Measurements from ENCODE around the gene TRAPPC2. TPM values are rescaled to one million over a fixed set of nuclear protein-coding genes. Genes with fewer than 3 reads are reported as not detected.

TRAPPC2 gene
- total and polyA plus RNA-seq, 4 donors: 3.1 to 12.3 (median 8.8) TPM

- no peak overlapping the region for H3K4me3 ChIP-seq (ENCODE audit: low read depth in 1 of 3, low read length in 3 of 3)
- no peaks in the 10 kb centered on the region for H3K36me3 ChIP-seq (ENCODE audit: control insufficient read depth in 4 of 4, insufficient read depth in 3 of 4, low read depth in 1 of 4, low read length in 3 of 4)
- DNase-seq (ENCODE audit: low spot score): no peak
- no peak for TF ChIP-seq FOXA2 (IDR thresholded peaks at IDR 0.05)
- no peak for TF ChIP-seq HNF4A (conservative IDR thresholded peaks at IDR 0.05)
- TF ChIP-seq TAF1 (conservative IDR thresholded peaks at IDR 0.05): no peak
- TF ChIP-seq FOXA1 (IDR thresholded peaks at IDR 0.05): no peak
- TF ChIP-seq SP1 (IDR thresholded peaks at IDR 0.05): no peak
- TF ChIP-seq, protein P1, sequence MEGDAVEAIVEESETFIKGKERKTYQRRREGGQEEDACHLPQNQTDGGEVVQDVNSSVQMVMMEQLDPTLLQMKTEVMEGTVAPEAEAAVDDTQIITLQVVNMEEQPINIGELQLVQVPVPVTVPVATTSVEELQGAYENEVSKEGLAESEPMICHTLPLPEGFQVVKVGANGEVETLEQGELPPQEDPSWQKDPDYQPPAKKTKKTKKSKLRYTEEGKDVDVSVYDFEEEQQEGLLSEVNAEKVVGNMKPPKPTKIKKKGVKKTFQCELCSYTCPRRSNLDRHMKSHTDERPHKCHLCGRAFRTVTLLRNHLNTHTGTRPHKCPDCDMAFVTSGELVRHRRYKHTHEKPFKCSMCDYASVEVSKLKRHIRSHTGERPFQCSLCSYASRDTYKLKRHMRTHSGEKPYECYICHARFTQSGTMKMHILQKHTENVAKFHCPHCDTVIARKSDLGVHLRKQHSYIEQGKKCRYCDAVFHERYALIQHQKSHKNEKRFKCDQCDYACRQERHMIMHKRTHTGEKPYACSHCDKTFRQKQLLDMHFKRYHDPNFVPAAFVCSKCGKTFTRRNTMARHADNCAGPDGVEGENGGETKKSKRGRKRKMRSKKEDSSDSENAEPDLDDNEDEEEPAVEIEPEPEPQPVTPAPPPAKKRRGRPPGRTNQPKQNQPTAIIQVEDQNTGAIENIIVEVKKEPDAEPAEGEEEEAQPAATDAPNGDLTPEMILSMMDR (IDR thresholded peaks at IDR 0.05; ENCODE audit: low read depth, low read length, missing input control): no peak
- TF ChIP-seq EGR1 (IDR thresholded peaks at IDR 0.05; ENCODE audit: low read depth in 2 of 2): no peak
- no peak for TF ChIP-seq HNF4G (IDR thresholded peaks at IDR 0.05)
- TF ChIP-seq, protein P2, sequence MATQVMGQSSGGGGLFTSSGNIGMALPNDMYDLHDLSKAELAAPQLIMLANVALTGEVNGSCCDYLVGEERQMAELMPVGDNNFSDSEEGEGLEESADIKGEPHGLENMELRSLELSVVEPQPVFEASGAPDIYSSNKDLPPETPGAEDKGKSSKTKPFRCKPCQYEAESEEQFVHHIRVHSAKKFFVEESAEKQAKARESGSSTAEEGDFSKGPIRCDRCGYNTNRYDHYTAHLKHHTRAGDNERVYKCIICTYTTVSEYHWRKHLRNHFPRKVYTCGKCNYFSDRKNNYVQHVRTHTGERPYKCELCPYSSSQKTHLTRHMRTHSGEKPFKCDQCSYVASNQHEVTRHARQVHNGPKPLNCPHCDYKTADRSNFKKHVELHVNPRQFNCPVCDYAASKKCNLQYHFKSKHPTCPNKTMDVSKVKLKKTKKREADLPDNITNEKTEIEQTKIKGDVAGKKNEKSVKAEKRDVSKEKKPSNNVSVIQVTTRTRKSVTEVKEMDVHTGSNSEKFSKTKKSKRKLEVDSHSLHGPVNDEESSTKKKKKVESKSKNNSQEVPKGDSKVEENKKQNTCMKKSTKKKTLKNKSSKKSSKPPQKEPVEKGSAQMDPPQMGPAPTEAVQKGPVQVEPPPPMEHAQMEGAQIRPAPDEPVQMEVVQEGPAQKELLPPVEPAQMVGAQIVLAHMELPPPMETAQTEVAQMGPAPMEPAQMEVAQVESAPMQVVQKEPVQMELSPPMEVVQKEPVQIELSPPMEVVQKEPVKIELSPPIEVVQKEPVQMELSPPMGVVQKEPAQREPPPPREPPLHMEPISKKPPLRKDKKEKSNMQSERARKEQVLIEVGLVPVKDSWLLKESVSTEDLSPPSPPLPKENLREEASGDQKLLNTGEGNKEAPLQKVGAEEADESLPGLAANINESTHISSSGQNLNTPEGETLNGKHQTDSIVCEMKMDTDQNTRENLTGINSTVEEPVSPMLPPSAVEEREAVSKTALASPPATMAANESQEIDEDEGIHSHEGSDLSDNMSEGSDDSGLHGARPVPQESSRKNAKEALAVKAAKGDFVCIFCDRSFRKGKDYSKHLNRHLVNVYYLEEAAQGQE (IDR thresholded peaks at IDR 0.05): no peak
- no peak for TF ChIP-seq GABPA (IDR thresholded peaks at IDR 0.05 in 1 of 2, conservative IDR thresholded peaks at IDR 0.05 in 1 of 2)
- no peak for TF ChIP-seq ZBTB33 (IDR thresholded peaks at IDR 0.05)
- TF ChIP-seq MAX (IDR thresholded peaks at IDR 0.05): no peak
- TF ChIP-seq RAD21 (IDR thresholded peaks at IDR 0.05): no peak
- TF ChIP-seq RXRA (IDR thresholded peaks at IDR 0.05): no peak
- TF ChIP-seq, protein P3, sequence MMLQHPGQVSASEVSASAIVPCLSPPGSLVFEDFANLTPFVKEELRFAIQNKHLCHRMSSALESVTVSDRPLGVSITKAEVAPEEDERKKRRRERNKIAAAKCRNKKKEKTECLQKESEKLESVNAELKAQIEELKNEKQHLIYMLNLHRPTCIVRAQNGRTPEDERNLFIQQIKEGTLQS (IDR thresholded peaks at IDR 0.05): no peak
- no peaks in the 10 kb centered on the region for H3K27me3 ChIP-seq (ENCODE audit: control insufficient read depth in 4 of 4, insufficient read depth in 4 of 4, low read length in 3 of 4)
- H3K9ac ChIP-seq (ENCODE audit: low read depth in 1 of 2, low read length in 2 of 2): no peak overlapping the region
- H3K9me3 ChIP-seq (ENCODE audit: control insufficient read depth in 4 of 4, low read length in 3 of 4): no peaks in the 10 kb centered on the region
- H3K27ac ChIP-seq (ENCODE audit: low read depth in 1 of 2, low read length in 2 of 2): no peak overlapping the region
- WGBS: 76% methylated on average over 1 of the region's 1 CpG
- peaks cover 0 to 2% (median 2%) of the 10 kb centered on the region in 4 donors for H3K4me1 ChIP-seq (ENCODE audit: control insufficient read depth in 4 of 4, insufficient read depth in 4 of 4, low read length in 3 of 4)
Observed at GRCh38 chrX:13698432-13698831, 36.0 kb downstream of the TRAPPC2 start.

GRCh38 chrX:13697976-13698375 lies 36.4 kb downstream of the TRAPPC2 start:
- no peak for TF ChIP-seq MAX (IDR thresholded peaks at IDR 0.05)
- TF ChIP-seq ZBTB33 (IDR thresholded peaks at IDR 0.05): no peak
- TF ChIP-seq, protein P1 (IDR thresholded peaks at IDR 0.05; ENCODE audit: low read depth, low read length, missing input control): no peak
- no peak for TF ChIP-seq HNF4G (IDR thresholded peaks at IDR 0.05)
- TF ChIP-seq FOXA2 (IDR thresholded peaks at IDR 0.05): no peak
- TF ChIP-seq HNF4A (conservative IDR thresholded peaks at IDR 0.05): no peak
- TF ChIP-seq YY1 (IDR thresholded peaks at IDR 0.05): no peak
- H3K27me3 ChIP-seq (ENCODE audit: control insufficient read depth in 4 of 4, insufficient read depth in 4 of 4, low read length in 3 of 4): no peaks in the 10 kb centered on the region
- 86% methylated on average over 1 of the region's 1 CpG for WGBS
- H3K9ac ChIP-seq (ENCODE audit: low read depth in 1 of 2, low read length in 2 of 2): no peak overlapping the region
- no peak for DNase-seq (ENCODE audit: low spot score)
- no peaks in the 10 kb centered on the region for H3K9me3 ChIP-seq (ENCODE audit: control insufficient read depth in 4 of 4, low read length in 3 of 4)
- H3K36me3 ChIP-seq (ENCODE audit: control insufficient read depth in 4 of 4, insufficient read depth in 3 of 4, low read depth in 1 of 4, low read length in 3 of 4): no peaks in the 10 kb centered on the region
- peaks cover 0 to 6% (median 3%) of the 10 kb centered on the region in 4 donors for H3K4me1 ChIP-seq (ENCODE audit: control insufficient read depth in 4 of 4, insufficient read depth in 4 of 4, low read length in 3 of 4)
- H3K27ac ChIP-seq (ENCODE audit: low read depth in 1 of 2, low read length in 2 of 2): no peak overlapping the region
- H3K4me3 ChIP-seq (ENCODE audit: low read depth in 1 of 3, low read length in 3 of 3): no peak overlapping the region
